Measurements from ENCODE around the gene IFITM5. TPM values are rescaled to one million over a fixed set of nuclear protein-coding genes. Genes with fewer than 3 reads are reported as not detected.

The IFITM5 gene
- total and polyA plus RNA-seq, 9 of the 15 experiments (the other 6 are each of a cell fraction or from before 2014, with no cell fraction given), result 0.19 TPM; not detected in 8

GRCh38 chr11:295351-296170 is 3.8 kb downstream of the IFITM5 start (continued):
- no peak for TF ChIP-seq HMG20A (CRISPR knock-in tag; conservative IDR thresholded peaks at IDR 0.05)
- TF ChIP-seq CEBPG (CRISPR knock-in tag; IDR thresholded peaks at IDR 0.05), result no peak
- TF ChIP-seq CEBPG (tag; conservative IDR thresholded peaks at IDR 0.05 in 1 of 2, IDR thresholded peaks at IDR 0.05 in 1 of 2), result no peak
- TF ChIP-seq ZNF354B (CRISPR knock-in tag; IDR thresholded peaks at IDR 0.05), result no peak
- no peak for TF ChIP-seq FOXA3 (CRISPR knock-in tag; conservative IDR thresholded peaks at IDR 0.05 in 1 of 2, IDR thresholded peaks at IDR 0.05 in 1 of 2)

- peak; percentile 42 for TF ChIP-seq POLR2G (IDR thresholded peaks at IDR 0.05; ENCODE audit: low read depth, low read length)
- TF ChIP-seq WHSC1 (IDR thresholded peaks at IDR 0.05; ENCODE audit: low read length), result no peak
- no peaks in the 10 kb centered on the region for H3K9me3 ChIP-seq (replicated peaks; ENCODE audit: control insufficient read depth, insufficient read depth, low read depth, low read length)
- in situ Hi-C loops (cut with MboI) (no loop called here), intact Hi-C loops (cut with micrococcal nuclease) (no loop called here)
- no peak overlapping the region for H2AFZ ChIP-seq (ENCODE audit: low read depth, low read length)
- CTCF ChIA-PET (ENCODE audit: low intra/inter-chr PET ratio), result no interaction called here
- peaks cover 22 to 94% of the 10 kb centered on the region in 2 experiments for H3K4me1 ChIP-seq (replicated peaks in 1 of 2; ENCODE audit: control insufficient read depth in 2 of 2, insufficient read depth in 2 of 2, low read length in 2 of 2)
- peaks cover 58% of the 10 kb centered on the region; the same call in 2 of the 3 replicates for H3K36me3 ChIP-seq (ENCODE audit: control insufficient read depth, insufficient read depth, low read length)
- H3K9me1 ChIP-seq (ENCODE audit: control insufficient read depth, insufficient read depth, low read length), result no peaks in the 10 kb centered on the region
- peak overlapping the region in 1 of 2 experiments; percentile 81; a peak in 2 of 4 replicates for H3K9ac ChIP-seq (ENCODE audit: insufficient read depth in 1 of 2, low read depth in 2 of 2, low read length in 2 of 2)
- H4K20me1 ChIP-seq (replicated peaks; ENCODE audit: control insufficient read depth, insufficient read depth, low read length), result no peaks in the 10 kb centered on the region
- ATAC-seq, result no peak
- H3K79me2 ChIP-seq (ENCODE audit: control insufficient read depth, insufficient read depth, low read length), result peaks cover 12% of the 10 kb centered on the region
- WGBS (ENCODE audit: insufficient coverage, low coverage, missing lambda C conversion rate), result 85% methylated on average over 14 of the region's 16 CpGs
- H3K27me3 ChIP-seq (ENCODE audit: control insufficient read depth in 2 of 2, insufficient read depth in 2 of 2, low read length in 2 of 2), result no peaks in the 10 kb centered on the region
- no TSS peak for BruUV-seq (replicated peaks)
- no peak for FAIRE-seq
- H3K4me2 ChIP-seq (ENCODE audit: insufficient read depth, low read length), result no peak overlapping the region
- no peak overlapping the region for H3K4me3 ChIP-seq
- H3K27ac ChIP-seq (ENCODE audit: extremely low read depth, low read depth, low read length), result no peak overlapping the region
- no peak for DNase-seq (ENCODE audit: extremely low read depth in 1 of 4, low spot score in 3 of 4)
- POLR2A ChIA-PET, result interaction anchor here (0.6 to 1.1 kb wide), 4 partner anchors 13 to 79 kb away, joined by 3 to 5 read pairs (median 4); partner anchors contain the start of gene IFITM2
Measured at GRCh38 chr11:294780-295179, 4.5 kb downstream of the IFITM5 start.

All from K562 (cell line).